IPS DF 4.7 (cell line): ENCODE results near the gene BEST2.

Experiments used
- DNase-seq: peaks from one replicate; pipeline ENCODE4 v3.0.0-alpha.2; 2013; ENCODE audit warnings: low spot score; ENCODE audit errors: extremely low read depth

Gene BEST2

DNA sequence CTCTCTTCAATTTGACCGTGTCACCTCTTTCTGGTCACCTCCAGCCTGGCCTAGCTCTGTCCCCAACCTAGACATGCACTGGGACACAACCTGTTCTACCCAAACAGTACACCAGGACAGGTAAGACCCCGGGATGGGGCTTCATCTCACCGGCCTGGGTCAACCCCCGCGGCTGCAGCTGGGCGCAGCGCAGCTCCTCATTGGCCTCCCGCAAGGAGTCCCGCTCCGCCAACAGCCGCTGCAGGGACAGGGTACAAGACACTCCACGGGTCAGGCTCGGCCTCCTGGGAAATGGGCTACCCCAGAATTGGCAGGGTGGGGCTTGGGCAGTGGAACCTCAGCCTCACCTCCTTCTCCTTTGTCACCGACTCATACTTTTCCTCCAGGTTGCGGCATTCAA, 16.1 kb downstream of the BEST2 start:
- DNase-seq: no peak

DNA sequence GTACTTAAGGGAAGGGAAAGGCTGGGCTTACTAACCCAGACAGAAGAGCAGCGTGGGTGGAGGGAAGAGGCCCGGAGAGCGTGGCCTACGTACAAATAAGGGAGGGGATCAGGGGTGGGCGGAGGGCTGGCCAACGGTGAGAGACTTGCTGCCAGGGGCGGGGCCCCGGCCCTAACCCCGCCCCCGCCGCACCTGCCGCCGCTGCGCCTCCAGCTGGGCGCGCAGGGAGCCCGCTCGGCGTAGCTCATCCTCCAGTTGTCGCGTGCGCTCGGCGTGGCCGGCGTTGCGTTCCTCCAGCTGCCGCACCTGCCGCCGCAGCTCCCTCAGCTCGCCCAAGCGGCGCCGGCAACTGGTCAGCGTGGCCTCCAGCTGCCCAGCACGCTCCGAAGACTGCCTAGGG, 18.1 kb downstream of the BEST2 start:
- DNase-seq: no peak

DNA sequence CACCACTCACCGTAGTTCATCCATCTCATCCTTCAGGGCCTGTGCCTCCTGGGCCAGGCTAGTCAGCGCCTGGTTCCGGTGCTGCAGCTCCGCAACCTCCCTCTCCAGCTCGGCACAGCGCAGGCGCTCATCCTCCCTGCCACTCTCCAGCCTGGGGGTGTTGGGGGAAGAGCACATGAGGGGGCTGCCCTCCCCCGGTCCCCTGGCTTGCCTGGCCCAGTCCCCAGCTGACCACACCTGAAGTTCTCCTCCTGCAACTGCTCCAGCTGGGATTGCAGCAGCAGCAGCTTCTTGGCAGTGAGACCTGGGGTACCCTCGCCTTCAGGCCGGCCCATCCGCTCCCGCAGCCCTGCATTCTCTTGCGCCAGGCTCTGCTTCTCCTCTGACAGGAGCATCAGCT, 19.3 kb downstream of the BEST2 start:
- DNase-seq: no peak

DNA sequence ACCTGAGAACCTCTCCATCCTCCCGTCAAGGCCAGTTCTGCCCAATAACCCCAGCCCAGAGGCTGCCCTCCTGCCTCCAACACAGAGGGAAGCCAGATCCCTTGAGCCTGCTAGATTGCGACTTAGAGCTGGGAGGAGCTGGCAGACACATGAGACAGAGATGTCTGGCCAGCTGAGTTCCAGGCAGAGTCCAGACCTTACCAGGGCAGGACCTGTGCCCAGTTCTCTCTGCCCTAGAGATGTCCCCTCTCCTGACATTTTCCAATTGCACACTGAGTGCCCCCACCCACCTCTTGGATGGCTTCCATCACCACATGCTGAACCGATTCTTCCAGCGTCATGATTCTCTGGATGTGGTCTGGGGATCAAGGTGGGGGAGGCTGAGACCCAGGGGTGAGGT, 20.7 kb downstream of the BEST2 start:
- DNase-seq: no peak

DNA sequence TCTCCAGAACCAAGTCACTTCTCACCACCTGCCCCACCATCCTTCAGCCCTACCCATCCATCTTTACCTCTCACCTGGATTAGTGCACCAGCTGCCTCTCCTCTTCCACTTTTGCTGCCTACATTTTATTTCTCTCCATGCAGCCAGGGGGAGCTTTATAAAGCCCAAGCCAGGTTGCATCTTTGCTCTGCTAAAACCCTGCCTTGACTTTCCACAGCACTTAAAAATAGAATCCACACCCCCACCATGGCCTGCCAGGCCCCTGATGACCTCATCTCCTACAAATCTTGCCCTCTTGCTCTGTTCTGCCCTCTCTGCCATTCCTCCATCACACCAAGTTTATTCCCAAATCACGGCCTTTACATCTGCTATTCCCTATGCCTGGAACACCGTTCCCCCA, 22.0 kb downstream of the BEST2 start:
- no peak for DNase-seq

DNA sequence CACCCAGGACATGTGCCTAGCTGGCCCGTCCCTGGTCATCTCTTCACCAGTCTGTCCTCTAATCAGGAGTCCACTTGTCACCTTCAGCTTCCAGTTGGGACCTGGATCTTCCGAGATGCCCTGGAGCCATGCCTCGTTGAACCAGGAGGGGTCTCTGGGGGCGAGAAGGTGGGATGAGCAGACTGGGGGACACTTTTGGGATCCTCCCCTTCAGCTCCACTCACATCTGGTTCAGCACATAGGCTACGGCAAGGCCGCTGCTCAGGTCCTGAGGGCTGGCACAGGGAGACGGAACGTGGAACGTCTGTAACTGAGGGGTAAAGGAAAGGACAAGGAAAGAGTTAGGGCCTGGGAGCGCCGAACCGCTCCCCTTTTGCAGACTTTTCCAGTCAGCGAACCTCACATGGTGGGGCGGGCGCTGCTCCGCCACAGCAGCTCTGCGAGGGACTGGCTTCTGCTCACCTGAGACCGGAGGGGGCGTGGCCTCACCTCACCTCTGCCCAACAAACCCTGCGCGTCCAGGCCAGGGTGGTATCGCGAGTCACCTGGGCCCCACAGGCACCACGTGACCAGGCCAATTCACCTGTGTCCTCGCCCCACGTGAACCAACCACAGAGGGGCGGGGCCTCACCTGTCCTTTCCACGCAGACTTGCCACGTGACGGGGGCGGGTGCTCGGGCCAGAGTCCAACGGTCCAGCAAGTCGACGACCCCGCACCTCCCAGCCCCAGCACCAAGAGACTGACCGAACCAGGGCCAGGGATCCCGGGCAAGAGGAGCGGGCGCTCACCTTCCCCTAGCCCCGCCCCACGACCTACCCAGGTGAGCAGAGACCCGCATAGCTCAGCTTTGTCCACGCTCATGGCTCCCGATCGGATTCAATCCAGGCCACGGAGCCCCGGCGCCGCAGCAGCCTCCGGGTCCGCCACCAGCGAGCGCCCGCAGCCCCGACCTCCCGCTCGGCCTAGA, 23.3 kb downstream of the BEST2 start, which contains the start of gene HOOK2:
Gene HOOK2, minus strand, starts transcription at position 965 of the 968 bp plus-strand sequence. Its CDS starts 103 bp downstream, at position 862.
- no peak for DNase-seq

DNA sequence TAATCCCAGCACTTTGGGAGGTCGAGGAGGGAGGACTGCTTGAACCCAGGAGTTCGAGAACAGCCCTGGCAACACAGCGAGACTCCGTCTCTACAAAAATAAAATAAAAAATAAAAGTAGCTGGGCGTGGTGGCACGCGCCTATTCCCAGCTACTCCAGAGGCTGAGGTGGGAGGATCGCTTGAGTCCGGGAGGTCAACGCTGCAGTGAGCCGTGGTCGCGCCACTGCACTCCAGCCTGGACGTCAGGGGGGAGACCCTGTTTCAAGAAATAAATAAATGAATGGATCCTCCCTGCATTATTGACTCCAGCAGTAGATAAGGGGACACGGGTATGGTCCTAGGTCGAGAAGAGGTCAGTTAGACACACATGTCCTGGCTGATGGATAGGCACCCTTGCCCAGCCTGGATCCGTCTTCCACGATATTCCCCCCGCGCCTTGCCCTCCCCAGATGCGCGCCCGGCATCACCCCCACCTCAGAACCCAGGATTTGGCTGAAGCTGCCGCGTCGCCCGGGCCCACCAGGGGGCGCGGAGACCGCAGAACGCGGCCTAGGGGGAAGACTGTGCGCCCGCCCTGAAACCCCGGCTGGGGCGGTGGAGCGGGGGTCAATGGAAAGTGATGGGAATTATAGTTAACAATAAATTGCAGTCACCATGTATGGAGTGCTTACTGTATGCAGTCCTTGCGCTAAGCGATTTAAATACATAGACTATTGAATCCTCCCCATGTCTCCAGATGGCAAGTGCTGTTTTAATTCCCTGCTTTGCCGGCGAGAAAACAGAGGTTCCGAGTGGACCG, 25.8 kb downstream of the BEST2 start:
- DNase-seq: no peak

DNA sequence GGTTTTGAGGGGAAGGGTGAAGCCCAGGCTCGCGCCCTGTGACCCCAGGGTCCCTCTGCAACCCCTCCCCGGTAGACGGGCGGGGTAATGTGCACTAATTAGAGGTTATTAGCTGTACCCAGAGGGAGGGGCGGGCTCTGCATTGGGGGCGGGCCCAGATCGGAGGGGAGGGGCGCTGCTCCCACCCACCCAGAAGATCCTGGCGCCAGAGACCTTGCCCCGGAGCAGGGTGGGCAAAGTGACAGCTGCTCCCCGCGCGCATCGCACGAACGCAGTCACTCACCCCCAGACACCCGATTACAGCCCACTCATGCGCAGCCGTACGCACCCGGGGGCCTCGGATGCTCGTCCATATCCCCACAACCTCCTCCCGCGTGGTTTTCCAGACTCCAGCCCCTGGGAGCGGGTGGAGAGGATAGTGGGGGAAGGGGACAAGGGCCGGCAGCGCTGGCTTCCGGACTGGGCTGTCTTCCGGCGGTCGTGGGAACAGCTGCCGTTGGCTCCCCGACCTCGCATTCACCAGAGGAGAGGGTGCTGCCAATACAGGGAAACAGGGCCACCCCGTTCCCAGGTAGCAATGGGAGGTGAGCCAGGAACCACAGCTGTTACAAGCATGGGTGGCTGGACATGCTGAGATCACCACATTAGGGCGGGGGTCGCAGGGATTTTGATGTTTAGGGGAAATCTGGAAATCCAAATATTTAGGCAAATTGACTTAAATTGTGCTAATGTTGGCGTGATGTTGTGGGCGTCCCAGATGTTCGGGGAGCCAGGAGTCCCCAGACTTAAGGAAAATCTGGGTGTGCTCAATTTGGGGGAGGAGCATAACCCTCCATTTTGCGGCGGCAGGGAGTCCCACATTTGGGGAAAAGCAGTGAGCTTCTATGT, 26.7 kb downstream of the BEST2 start:
- no peak for DNase-seq

DNA sequence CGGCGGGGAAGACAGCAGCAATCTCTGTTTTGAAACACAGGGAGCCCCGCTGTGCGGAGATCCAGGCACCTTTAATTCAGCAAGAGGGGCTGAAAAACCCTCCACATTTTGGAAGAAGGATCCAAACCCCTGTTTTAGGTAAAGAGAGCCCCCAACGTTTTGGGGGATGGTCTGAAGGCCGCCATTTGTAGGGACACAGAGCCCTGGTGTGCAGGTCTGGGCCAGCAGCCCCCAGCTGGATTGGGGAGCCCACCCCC, 27.2 kb downstream of the BEST2 start:
- no peak for DNase-seq

DNA sequence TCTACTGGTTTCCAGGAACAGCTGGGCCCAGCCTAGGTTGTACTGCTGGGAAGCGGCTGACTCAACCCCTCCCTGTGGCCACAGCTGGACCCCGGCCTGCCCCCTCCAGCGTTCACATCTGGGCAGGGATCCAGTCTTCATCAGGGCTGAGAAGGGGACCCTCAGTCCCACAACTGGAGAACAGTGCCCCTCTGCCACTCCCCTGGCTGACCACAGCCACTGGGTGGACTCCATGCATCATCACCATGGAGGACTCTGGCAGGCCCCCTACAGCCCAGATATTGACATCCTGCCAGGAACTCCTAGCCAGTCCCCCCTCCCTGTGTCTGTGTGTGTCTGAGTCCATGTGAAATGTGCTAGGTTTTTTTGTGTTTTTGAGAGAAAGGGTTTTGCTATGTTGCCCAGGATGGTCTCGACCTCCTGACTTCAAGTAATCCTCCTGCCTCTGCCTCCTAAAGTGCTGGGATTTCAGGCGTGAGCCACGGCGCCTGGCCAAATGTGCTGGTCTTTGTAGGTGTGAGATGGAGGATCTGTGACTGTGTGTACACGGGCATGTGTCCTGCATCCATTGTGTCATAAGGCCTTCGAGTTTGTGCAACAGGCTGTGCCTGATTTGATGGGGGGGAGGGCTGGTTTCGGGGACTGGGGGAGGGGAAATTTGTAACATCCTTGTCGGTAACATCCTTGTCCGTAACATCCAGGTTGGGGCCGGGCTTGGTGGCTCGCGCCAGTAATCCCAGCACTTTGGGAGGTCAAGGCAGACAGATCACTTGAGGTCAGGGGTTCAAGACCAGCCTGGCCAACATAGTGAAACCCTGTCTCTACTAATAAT, 27.8 kb downstream of the BEST2 start:
- no peak for DNase-seq

DNA sequence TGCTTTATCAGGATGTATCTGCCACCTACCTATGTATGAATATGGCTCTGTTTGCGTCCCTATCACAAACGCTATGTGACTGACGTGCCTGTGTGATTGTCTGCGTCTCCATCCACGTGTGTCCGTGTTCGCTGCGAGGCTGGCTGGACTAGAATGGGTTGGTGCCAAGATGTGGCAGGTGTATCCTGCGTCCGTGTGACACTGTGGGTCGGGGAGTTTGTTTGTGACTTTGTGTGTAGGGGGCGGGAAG, 30.5 kb downstream of the BEST2 start:
- no peak for DNase-seq

DNA sequence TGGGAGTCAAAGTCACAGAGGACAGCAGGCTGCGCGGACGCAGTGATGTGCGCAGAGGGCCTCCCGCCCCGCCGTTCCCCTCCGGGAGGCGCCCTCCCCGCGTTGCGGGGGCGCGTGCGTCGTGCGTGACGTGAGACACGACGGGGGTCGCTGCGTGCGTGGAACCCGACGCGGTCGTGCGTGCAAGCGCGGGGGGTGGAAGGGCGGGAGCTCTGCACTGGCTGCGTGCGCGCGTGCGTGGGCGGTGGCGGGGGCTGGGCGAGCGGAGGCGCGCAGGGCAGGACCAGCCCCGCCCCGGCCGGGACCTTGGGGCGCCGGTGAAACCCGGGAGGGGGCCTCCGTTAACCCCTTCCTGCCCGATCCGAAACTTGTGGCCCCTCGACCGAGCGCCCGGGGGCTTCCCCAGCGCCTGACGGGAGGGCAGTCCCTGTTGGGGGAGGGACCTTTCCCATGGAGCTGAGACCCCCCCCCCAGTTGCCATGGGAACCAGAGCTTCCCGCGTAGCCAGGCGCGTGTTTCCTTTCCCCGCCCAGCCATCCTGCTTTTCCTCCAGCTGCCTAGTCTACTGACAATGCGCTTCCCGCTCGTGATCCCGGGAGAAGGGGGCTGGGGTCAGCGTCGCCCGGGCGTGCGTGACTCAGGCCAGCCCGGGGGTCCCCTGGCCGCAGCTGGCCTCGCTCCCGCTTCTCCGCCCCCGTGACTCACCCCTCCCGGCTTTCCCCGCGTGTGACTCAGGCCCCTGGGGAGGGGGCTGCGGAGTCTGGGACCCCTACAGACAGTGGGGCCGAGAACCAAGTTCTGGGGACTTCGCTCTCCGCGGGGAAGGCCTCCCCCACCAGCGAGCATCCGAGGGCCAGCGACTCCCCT, 31.1 kb downstream of the BEST2 start:
- DNase-seq: no peak

DNA sequence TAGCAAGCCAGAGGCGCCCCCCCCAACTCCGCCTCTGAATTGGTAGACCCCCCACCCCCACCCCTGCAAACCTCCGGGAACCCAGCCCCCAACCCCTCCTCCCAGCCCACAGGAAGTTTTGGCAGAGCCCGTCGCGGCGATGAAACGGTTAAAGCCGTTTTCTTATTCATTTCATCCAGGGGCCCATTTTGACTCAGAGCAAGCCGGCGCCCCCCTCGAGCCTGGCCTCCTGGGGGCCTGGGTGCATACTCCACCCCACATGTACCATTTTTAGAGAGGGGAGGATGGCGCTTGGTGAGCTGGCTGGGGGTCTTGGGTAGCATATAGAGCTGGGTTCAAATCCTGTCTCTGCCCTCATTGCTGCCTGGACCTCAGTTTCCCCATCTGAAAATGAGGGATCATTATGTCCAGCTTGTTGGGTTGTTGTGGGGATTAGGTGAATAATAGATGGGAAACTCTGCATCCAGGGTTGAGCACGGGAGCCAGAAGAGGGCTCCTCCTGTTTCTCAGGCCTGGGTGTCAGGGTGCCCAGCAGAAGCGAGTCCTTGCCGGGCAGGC, 31.8 kb downstream of the BEST2 start:
- no peak for DNase-seq

DNA sequence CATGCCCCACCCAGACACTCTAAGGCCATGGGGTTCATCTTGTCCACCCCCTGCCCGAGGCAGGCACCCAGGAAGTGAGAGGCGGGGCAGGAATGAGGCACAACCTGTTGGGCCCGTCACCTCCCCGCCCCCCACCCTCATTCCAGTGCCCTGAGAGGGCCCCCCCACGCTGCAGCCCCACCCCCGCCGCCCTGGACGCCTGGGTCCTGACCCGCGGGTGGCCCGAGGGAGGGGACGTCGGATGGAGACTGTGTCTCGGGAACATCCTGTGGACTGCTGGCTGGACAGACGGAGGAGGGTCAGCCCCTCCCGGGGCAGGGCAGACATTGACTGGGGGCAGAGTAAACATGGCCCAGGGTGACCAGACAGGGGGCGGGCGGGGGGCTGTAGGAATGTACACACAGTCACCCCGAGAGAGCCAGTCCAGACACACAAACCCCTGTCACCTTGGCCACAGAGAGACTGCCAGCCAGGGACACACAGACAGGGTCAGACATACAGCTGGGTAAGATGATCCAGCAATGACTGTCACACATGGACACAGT, 32.3 kb downstream of the BEST2 start:
- no peak for DNase-seq

DNA sequence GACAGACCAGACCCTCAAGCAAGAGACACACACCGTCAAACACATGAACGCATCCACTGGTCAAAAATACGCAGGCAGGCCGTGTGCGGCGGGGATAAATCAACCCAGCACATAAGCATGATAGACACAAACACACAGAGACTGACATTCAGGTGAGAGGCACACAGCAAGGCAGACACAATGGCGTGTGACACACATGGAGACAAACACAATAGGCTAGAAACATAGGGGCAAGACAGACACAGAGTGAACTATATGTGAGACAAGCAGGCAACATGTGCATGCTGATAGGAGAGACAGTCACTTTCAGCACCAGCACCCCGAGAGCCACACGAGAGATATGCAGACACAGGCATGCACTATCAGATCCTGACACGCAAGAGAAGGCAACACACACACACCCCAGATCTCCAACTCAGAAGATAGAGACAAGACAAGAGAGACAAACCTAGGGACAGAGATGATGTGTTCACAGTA, 32.8 kb downstream of the BEST2 start:
- DNase-seq: no peak

DNA sequence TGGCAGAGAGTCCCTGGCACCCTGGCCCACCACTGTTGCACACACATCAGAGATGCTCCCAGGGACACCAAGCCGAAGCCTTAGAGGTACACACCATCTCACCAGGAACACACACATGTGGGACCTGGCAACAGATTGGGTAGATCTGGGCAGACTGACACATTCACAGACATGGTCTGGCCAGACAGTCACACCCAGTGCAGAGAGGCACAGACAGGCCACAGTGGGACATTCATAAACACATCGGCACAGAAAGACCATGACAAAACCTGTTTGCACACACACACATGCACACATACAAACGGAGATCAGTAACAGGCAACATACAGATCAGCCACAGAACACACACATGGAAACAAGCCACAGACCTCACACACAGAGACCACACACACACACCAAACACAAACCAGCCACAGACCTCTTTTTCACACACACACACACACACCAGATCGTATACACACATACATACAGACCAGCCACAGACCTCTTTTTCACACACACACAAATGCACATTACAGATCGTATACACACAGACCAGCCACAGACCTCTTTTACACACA, 33.4 kb downstream of the BEST2 start:
- DNase-seq: no peak

DNA sequence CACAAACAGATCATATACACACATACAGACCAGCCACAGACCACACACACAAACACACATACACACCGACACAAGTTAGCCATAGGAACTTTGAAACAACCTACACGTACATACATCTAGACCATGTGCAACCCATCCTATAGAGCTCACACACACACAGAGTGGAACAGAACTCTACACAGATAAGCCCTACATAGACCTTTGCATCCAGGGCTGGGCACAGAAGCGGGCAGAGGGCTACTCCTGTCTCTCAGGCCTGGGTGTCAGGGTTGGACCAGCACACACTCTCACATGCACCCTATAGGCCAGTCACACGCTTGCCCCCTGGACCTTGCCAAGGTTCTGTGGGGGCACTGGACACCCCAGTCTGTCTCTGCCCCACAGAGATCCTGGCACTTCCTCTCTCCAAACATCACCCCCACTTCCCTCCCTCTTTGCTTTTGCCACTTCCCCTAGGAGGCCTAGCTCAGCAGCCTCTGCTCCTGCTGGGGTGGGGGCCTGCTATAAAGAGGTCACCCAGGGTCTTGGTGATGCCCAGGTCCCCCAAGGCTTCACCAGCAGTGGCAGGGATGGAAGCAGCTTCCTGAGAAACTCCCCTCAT, 33.9 kb downstream of the BEST2 start:
- DNase-seq: no peak

DNA sequence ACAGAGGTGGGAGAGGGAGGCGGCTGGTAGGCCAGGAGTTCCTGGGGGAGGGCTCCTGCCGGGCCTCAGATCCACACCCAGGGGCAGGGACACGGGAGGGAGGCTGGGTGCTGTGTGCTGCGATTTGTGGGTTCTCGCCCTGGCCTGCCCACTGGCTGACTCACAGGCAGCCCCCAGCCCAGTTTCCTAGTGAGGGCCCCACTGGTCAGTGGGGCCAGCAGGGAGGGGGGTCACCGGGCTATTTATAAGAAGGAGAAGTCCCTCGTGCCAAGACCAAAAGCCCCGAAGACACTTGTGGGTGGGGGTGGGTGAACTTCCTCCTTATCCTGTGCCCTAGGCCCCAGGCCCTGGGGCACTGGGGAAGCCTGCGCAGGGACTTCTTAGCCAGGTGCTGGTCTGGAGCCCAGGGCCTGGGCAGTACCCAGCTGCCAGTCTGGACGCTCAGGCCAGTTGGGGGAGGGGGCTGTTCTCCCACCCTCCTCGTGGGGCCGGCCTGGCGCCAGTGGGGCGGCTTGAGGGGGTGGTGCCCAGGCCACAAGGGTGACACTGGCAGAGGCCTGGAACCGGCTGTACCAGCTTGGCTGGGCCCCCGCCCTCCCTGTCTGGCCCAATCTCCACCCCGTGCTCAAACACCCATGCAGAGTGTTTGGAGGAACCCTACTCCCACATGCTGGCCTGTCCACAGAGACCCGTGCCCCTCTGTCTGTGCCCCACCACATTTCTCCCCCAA, 34.7 kb downstream of the BEST2 start:
- DNase-seq: no peak
